ENCODE measurements around the gene PPP6R2.

PPP6R2 gene

GRCh38 chr22:50319503-50319951 is 23.6 kb upstream of the PPP6R2 start:
- TF ChIP-seq NFIC (IDR thresholded peaks at IDR 0.05) = no peak
- no peak for TF ChIP-seq EGR1 (IDR thresholded peaks at IDR 0.05)
- no peak for TF ChIP-seq REST (IDR thresholded peaks at IDR 0.05; ENCODE audit: low read depth)

GRCh38 chr22:50320116-50320515 is 23.0 kb upstream of the PPP6R2 start:
- TF ChIP-seq CEBPB (IDR thresholded peaks at IDR 0.05) (no peak), TAF1 (IDR thresholded peaks at IDR 0.05; ENCODE audit: low read depth) (no peak), TEAD4 (IDR thresholded peaks at IDR 0.05) (no peak), EP300 (IDR thresholded peaks at IDR 0.05; ENCODE audit: borderline replicate concordance) (no peak), ZBTB7A (IDR thresholded peaks at IDR 0.05; ENCODE audit: low read depth) (no peak)

- TF ChIP-seq YY1 (IDR thresholded peaks at IDR 0.05; ENCODE audit: low read depth) (no peak), MAX (IDR thresholded peaks at IDR 0.05) (no peak), TCF12 (IDR thresholded peaks at IDR 0.05; ENCODE audit: low read depth) (no peak), FOXM1 (IDR thresholded peaks at IDR 0.05; ENCODE audit: borderline replicate concordance, low read depth) (no peak), USF1 (IDR thresholded peaks at IDR 0.05) (no peak), ZBTB7A (IDR thresholded peaks at IDR 0.05; ENCODE audit: low read depth) (no peak), EP300 (IDR thresholded peaks at IDR 0.05; ENCODE audit: borderline replicate concordance) (no peak), RAD21 (IDR thresholded peaks at IDR 0.05; ENCODE audit: low read depth) (no peak), EGR1 (IDR thresholded peaks at IDR 0.05) (no peak), NFIC (IDR thresholded peaks at IDR 0.05) (no peak), CREB1 (IDR thresholded peaks at IDR 0.05; ENCODE audit: low read depth) (no peak), CEBPB (IDR thresholded peaks at IDR 0.05) (no peak), TAF1 (IDR thresholded peaks at IDR 0.05; ENCODE audit: low read depth) (no peak), TEAD4 (IDR thresholded peaks at IDR 0.05) (no peak), REST (IDR thresholded peaks at IDR 0.05; ENCODE audit: low read depth) (no peak)
Measured at GRCh38 chr22:50320671-50321325, 22.3 kb upstream of the PPP6R2 start.

GRCh38 chr22:50322382-50323104 is 20.6 kb upstream of the PPP6R2 start:
- peak; percentile 26; the same call in 1 of the 2 replicates for TF ChIP-seq NFIC (IDR thresholded peaks at IDR 0.05)

GRCh38 chr22:50323900-50324299 is 19.2 kb upstream of the PPP6R2 start:
- TF ChIP-seq REST (IDR thresholded peaks at IDR 0.05; ENCODE audit: low read depth) (no peak), EP300 (IDR thresholded peaks at IDR 0.05; ENCODE audit: borderline replicate concordance) (no peak), ZBTB7A (IDR thresholded peaks at IDR 0.05; ENCODE audit: low read depth) (no peak), TAF1 (IDR thresholded peaks at IDR 0.05; ENCODE audit: low read depth) (no peak), CREB1 (IDR thresholded peaks at IDR 0.05; ENCODE audit: low read depth) (no peak), CEBPB (IDR thresholded peaks at IDR 0.05) (no peak), FOXM1 (IDR thresholded peaks at IDR 0.05; ENCODE audit: borderline replicate concordance, low read depth) (no peak), TCF12 (IDR thresholded peaks at IDR 0.05; ENCODE audit: low read depth) (no peak), USF1 (IDR thresholded peaks at IDR 0.05) (no peak), NFIC (IDR thresholded peaks at IDR 0.05) (no peak), YY1 (IDR thresholded peaks at IDR 0.05; ENCODE audit: low read depth) (no peak), RAD21 (IDR thresholded peaks at IDR 0.05; ENCODE audit: low read depth) (no peak), EGR1 (IDR thresholded peaks at IDR 0.05) (no peak), TEAD4 (IDR thresholded peaks at IDR 0.05) (no peak), MAX (IDR thresholded peaks at IDR 0.05) (no peak)
